HG02571 (cell line): ENCODE data around the gene MYO7B.

Source experiments
- ATAC-seq: cut with Tn5 transposase; IDR thresholded peaks from one replicate; pipeline ENCODE4 v1.9.1; 2021; ENCODE audit warnings: mild to moderate bottlenecking, moderate library complexity; ENCODE audit not compliant: unreplicated experiment

The MYO7B gene

GRCh38 chr2:127572841-127573240, 37.4 kb downstream of the MYO7B start:
- ATAC-seq = no peak

- ATAC-seq = no peak
Observed at GRCh38 chr2:127573298-127573697, 37.8 kb downstream of the MYO7B start.

GRCh38 chr2:127573771-127574170, 38.3 kb downstream of the MYO7B start:
- no peak for ATAC-seq

GRCh38 chr2:127574656-127575055, 39.2 kb downstream of the MYO7B start:
- no peak for ATAC-seq

GRCh38 chr2:127575185-127575765, 39.8 kb downstream of the MYO7B start:
- ATAC-seq = no peak

- no peak for ATAC-seq
Observed at GRCh38 chr2:127575941-127576432, 40.5 kb downstream of the MYO7B start.

- no peak for ATAC-seq
Observed at GRCh38 chr2:127576433-127577207, 41.1 kb downstream of the MYO7B start.

GRCh38 chr2:127577208-127577475, 41.7 kb downstream of the MYO7B start:
- no peak for ATAC-seq

- ATAC-seq = no peak
Observed at GRCh38 chr2:127577503-127577902, 42.0 kb downstream of the MYO7B start.

GRCh38 chr2:127577973-127578372, 42.5 kb downstream of the MYO7B start:
- ATAC-seq = no peak

- ATAC-seq = no peak
Observed at GRCh38 chr2:127578411-127578810, 42.9 kb downstream of the MYO7B start.

- no peak for ATAC-seq
Observed at GRCh38 chr2:127579231-127579630, 43.7 kb downstream of the MYO7B start.

- ATAC-seq = no peak
Observed at GRCh38 chr2:127580167-127581049, 44.9 kb downstream of the MYO7B start.

GRCh38 chr2:127581050-127581345, 45.5 kb downstream of the MYO7B start:
- ATAC-seq = no peak

GRCh38 chr2:127581516-127582490, 46.3 kb downstream of the MYO7B start:
- no peak for ATAC-seq

GRCh38 chr2:127582863-127583861, 47.7 kb downstream of the MYO7B start:
- no peak for ATAC-seq

GRCh38 chr2:127584047-127584446, 48.6 kb downstream of the MYO7B start:
- ATAC-seq = no peak

- no peak for ATAC-seq
Observed at GRCh38 chr2:127584516-127585033, 49.1 kb downstream of the MYO7B start.

- no peak for ATAC-seq
Observed at GRCh38 chr2:127585270-127585807, 49.9 kb downstream of the MYO7B start.
